NCI-H1105 treated with DMSO at 0.1 percent for 48 hours (cell line): ENCODE measurements around the gene PMEPA1.
"Not testable (repeated sequence)": the region's sequence is repeated elsewhere in the genome, so short reads cannot be mapped to it uniquely, and the experiment has no call there.

ENCODE experiments used
- DNase-seq: peaks from one replicate; lab custom pipeline; 2025; lab: John Stamatoyannopoulos, UW

Gene PMEPA1

DNA sequence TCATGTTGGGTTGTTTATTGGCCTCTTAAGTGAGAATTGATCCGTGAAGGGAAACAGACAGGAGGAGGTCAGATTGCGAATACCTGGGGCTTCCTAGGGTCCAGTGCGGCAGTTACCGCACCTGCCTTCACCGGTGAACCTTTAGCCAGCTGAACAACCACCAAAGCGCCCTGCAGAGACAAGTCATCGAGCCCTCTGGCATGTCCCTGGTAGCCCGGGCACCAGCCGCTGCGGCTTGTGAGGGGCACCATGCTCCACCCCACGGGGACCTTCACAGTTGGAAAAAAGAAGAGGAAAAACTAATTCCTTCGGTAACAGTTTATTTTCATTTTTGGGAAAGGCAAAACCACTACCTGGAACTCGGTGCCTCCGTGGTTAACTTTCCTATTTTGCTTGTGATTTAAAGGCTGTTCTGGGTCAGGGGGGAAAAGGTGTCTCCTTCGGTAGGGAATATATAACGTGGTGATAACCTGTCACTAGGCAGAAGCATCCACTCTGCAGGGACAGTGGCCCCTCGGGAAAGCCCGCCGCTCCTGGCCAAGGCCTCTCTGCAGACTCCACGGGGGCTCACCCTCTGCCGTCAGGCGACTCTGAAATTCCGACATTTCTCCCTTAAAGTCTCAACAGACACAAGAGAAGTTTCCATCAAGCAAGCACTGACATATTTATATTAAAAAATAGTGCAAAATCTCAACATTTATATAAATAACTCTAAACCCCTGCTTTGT lies 58.9 kb downstream of the PMEPA1 start:
- peak; percentile 8 for DNase-seq

DNA sequence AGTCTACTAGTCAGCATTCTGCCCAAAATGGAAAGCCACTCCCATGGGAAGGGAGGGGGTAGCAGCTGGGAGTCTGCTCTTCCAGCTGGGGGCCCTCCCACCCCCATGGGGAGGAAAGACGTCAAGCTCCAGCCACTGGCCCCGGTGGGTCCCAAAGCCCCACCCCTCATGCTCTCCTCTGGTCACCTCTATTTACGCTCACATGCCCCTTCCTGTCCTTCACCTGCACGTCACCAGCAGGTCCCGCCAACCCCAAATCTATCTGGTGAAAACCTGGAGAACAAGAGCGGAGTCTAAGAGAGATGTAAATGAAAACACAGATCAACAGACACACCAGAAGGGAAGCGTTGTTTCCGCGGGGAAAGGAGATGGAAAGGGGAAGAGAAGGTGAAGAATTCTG lies 59.5 kb downstream of the PMEPA1 start:
- no peak for DNase-seq

DNA sequence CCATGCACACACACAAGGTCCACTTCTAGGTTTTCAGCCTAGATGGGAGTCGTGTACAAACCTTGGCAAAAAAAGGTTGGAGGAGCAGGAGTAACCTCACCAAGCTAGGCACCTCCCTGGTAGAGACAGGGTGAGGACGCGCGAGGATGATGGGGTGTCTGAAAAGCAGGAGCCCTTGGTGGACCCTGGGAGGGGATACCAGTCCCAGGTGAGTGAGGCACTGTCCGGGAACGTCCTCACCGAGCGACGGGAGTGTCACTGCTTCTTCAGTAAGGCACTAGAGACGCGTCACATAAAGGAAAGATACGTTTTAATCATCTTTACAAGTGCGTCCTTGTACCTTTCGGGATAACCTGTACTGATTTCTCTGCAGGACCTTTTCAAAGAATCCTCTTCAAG lies 60.2 kb downstream of the PMEPA1 start:
- DNase-seq: no peak

DNA sequence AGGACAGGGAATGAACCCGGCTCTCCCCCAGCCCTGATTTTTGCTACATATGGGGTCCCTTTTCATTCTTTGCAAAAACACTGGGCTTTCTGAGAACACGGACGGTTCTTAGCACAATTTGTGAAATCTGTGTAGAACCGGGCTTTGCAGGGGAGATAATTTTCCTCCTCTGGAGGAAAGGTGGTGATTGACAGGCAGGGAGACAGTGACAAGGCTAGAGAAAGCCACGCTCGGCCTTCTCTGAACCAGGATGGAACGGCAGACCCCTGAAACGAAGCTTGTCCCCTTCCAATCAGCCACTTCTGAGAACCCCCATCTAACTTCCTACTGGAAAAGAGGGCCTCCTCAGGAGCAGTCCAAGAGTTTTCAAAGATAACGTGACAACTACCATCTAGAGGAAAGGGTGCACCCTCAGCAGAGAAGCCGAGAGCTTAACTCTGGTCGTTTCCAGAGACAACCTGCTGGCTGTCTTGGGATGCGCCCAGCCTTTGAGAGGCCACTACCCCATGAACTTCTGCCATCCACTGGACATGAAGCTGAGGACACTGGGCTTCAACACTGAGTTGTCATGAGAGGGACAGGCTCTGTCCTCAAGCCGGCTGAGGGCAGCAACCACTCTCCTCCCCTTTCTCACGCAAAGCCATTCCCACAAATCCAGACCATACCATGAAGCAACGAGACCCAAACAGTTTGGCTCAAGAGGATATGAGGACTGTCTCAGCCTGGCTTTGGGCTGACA lies 60.8 kb downstream of the PMEPA1 start:
- DNase-seq: no peak

DNA sequence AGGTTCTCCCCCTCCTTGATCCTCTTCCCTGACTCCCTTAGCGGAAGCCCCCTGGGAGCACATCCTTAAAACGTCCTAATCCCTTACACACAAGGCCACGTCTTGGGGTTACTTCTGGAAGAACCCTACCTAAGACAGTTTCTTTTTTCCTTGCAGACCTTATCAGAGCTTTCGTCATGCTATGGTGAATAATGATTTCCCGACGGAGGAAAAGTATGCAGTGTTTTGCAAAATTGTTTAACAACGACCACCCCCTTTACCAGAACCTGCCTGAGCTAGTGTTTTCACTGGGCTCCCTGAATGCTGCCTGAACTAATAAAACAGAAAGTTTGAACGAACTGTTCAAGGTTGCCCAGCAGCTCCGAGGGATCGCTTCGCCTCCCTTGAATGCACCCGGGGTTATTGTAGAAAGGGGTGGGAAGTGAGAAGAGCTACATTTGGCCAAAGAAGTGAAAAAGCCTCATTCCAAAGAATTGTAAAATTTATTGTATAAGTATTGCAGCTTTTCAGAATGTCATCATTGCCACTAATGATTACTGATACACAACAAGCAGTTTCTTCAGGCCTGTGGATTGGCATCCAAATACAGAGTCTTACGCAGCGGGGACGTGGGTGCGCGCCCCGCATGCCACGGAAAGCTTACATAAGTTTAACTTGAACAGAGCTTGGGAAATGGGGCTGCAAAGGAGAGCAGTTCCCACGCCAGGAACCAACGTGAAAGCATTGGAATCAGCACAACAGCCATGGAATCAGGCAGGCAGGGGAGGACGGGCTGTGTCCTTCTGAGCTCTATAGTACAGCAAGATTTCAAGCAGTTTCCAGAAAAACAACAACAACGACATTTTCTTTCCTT lies 61.7 kb downstream of the PMEPA1 start:
- DNase-seq: no peak

DNA sequence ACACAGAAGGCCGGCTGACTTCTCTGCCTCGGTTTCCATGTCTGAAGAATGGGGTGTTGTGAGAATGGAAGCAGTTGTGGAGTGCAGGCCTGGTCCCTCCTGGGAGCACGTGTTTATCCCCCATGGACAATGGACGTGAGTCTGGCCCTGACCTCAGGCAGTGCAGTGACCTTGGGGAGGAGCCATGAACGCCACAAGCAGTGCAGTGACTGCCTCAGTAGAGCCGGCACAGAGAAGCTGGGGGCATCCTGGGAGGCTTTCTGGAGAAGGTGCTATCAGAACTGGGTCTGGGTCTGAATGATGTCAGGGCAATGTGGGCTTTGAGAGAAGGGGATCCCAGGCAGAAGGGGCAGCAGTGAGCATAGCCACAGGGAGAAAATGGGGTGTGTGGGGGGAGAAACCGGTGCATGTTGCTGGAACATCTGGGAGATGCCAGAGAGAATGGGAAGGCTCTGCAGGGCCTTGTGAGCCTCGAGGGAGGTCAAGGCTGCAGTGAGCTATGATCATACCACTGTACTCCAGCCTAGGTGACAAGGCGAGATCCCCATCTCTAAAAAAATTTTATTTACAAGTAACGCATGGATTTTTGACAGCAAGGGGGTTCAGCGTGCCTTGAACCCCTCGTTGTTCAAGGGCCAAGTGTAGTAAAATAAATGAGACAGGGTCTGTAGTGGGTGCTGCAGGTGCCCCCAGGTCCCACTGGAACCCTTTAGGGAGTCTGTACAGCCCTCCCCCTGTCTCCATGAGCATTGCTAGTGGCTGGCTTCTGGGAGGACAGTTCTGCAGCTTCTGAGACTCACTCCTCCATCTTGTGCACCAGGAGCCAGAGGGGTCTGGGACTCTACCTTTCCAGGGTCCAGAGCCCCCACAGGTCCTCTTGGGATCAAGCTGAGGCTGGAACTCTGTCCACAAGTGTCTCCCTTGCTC lies 62.5 kb downstream of the PMEPA1 start:
- no peak for DNase-seq

DNA sequence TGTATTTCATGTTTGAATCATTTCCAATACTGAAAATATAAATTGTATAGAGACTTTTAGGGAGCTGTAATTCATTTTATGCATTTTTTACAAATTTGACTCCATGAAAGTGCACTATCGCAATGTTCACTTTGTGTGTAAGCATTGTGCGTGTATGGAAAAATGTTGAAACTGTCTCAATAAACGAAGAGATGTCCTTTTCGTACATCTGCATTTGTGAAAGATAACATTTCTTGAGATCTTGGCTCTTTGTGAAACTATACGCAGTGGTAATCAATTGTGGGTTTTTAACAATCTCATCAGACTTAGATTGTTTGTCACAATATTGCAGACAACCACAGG lies 70.9 kb downstream of the PMEPA1 start:
- DNase-seq: no peak

DNA sequence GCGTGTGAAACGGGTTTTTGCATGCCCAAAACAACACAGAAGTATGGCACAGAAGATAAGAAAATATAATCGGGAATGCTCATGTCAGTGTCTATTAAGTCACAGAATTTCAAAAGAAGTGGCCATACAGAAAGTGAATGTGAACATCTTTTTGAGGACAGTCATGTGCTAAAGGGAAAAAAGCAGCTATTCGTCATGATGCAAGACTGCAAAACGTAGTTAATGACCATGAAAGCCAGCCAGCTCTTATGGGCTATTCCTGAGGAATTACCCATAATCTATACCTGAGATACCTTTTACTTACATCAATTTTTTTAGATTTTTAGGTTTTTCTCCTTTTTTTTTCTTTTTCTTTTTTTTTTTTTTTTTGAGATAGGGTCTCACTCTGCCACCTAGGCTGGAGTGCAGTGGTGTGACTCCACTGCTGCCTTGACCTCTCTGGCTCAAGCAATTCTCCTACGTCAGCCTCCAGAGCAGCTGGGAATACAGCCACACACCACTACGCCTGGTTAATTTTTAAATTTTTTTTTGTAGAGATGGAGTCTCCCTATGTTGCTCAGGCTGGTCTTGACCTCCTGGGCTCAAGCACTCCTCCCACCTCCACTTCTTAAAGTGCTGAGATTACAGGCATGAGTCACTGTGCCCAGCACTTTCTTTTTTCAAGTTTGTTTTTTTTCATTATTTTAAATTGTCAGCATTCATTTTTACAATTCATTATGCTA lies 71.5 kb downstream of the PMEPA1 start:
- DNase-seq: no peak

DNA sequence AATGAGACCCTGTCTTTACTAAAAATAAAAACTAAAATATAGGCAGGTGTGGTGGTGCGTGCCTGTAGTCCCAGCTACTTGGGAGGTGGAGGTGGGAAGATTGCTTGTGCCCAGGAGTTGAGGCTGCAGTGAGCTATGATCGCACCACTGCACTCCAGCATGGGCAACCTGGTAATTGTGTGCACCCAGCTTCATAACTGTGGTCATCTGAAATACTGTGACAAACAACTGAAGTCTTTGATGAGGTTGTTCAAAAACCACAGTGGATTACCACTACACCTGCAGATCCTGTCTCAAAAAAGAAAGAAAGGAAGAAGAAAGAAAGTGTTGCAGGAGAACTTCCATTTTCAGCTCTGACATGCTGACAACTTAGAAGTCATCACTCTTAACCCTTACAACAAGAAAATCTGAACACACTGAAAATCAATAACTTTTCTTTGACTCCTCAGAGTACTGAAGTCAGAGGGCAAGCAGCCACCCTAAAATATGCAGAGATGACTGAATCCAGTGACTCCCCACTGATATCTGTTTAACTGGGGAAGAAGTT lies 75.8 kb downstream of the PMEPA1 start:
- DNase-seq: no peak

DNA sequence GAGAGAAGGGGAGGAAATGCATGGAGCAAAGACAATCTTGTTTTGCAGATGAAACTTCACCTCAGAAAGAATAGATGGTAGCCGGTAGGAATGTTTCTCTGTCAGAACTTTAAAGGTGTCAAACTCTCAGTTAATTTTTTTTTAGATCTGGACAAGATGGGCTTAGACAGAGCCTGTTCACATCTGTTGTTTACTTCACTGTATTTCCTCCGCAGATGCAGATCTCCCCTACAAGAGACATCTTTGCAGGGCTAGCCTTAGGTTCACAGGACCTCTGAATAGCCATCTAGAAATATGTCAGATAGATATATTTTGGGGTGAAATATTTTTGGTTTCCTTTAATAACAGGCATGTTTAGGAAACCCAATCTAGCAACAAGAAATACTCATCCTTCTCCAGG lies 77.5 kb downstream of the PMEPA1 start:
- no peak for DNase-seq

DNA sequence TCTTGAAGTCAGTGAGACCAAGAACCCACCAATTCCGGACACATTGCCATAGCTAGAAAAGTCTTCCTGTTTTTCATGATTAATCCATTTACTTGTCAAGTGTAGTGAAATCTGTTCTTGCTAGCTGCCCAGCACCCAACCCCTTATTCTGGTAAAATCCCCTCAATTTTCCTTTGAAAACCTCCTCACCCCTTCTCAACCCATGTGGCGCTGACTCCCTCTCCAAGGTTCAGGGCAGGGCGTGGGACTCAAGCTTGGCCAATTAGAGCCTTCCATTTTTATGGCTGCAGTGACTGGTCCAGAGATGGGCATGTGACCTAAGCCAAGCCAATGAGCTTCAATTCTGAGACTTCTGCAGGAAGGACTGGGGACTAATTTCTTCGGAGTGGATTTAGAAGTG lies 79.8 kb downstream of the PMEPA1 start:
- no peak for DNase-seq

DNA sequence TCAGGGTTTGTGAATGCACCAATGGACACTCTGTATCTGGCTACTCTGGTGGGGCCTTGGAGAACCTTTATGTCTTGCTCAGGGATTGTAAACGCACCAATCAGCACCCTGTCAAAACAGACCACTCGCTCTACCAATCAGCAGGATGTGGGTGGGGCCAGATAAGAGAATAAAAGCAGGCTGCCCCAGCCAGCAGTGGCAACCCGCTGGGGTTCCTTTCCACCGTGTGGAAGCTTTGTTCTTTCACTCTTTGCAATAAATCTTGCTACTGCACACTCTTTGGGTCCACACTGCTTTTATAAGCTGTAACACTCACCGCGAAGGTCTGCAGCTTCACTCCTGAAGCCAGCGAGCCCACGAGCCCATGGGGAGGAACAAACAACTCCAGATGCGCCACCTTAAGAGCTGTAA lies 80.3 kb downstream of the PMEPA1 start:
- DNase-seq: not testable (repeated sequence)

DNA sequence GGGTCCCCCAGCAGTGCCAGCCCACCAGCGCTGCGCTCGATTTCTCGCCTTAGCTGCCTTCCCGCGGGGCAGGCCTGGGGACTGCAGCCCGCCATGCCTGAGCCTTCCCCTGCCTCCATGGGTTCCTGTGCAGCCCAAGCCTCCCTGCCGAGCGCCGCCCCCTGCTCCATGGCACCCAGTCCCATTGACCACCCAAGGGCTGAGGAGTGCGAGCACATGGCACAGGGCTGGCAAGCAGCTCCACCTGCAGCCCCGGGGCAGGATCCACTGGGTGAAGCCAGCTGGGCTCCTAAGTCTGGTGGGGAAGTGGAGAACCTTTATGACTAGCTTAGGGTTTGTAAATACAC lies 80.9 kb downstream of the PMEPA1 start:
- DNase-seq: not testable (repeated sequence)

DNA sequence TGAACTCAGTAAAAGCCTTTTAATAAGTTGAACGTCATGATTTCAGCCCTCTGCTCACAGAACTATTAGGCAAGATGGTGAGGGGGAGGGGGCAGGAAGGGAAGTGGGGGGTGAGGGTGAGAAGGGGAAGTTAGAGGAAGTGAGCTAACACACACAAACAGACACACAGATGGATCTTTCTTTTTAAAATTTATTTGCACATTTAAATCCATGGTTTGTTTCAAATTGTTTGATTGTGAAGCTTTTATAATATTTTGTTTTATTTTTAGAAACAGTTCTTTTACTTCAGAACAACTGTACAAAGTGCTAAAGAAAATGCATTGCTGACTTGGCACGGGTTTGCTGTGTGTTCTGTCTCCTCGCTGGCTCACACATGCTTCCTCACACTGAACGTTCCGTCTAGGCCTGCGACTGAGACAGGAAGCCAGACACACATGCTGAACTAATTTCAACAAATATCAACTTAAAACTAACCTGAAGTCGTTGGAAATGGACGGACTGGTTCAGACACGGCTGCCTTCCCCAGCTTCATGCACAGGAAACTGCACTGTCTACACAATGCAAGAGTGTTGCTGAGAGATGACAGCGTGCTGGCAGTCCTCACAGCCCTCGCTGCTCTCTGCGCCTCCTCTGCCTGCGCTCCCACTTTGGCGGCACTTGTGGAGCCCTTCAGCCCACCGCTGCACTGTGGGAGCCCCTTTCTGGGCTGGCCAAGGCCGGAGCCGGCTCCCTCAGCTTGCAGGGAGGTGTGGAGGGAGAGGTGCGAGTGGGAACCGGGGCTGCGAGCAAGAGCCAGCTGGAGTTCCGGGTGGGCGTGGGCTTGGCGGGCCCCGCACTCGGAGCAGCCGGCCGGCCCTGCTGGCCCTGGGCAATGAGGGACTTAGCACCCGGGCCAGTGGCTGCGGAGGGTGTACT lies 81.5 kb downstream of the PMEPA1 start:
- DNase-seq: no peak

DNA sequence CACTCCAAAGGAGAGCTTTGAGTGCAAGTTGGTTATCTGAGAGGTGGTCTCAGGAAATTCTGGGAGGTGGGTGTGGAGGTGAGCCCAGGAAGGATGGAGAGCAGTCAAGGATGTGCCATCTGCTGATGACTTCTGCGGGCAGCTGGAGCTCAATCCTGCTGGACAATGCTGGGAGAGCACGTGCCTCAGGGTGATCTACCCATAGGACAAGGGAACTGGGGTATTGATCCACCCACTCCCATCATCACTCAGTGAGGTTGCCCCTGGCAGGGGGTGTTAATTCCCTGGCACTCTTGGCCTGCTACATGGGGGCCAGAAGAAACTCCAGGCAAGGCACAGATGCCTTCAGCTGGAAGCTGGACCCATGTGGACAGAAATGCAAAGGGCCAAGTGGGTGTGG lies 82.5 kb downstream of the PMEPA1 start:
- no peak for DNase-seq

DNA sequence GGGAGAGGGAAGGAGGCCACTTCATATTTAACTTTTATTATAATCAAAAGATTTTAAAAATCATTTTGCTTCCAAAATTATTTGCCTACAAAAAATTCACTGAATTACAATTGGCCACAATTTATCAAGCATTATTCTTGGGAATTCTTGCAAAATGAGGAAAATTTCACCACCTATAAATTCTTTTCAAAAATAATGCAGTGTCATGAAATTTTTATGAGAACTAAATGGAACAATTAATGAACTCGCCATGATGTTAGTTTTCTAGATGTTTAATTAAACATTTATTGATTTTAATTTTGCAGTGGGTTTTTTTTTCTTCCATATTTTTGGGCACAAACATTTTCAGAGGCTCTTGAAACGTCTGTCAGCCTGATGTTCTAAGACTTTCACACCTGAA lies 83.8 kb downstream of the PMEPA1 start:
- no peak for DNase-seq

DNA sequence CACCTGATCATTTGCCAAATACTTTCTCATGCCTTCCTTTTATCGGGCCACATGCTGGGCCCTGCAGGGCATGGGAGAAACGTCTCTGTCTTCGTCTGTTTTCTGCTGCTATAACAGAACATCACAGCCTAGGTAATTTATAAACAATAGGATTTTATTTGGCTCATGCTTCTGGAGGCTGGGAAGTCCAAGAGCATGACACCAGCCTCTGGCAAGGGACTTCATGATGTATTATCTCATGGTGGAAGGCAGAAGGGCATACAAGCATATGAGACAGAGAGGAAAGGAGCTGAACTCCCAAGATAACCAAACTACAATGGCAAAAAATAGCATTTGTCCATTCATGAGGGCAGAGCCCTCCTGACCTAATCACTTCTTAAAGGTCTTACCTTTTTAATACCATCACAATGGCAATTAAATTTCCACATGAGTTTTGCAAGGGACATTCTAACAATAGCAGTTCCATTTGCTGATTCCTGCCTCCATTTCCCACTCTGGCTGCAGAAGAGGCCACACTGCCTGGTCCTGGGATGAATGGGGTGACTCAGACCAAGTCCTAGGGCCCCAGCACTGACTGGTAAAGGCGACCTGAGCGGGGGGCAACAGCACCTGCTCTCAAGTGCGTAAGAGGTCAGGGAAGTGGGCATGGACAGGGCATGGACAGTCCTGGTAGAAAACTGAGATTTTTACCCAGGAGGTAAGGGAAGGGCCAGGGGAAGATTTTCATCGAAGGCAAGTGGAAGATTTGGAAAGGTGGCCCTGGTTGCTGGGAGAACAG lies 84.4 kb downstream of the PMEPA1 start:
- DNase-seq: no peak

DNA sequence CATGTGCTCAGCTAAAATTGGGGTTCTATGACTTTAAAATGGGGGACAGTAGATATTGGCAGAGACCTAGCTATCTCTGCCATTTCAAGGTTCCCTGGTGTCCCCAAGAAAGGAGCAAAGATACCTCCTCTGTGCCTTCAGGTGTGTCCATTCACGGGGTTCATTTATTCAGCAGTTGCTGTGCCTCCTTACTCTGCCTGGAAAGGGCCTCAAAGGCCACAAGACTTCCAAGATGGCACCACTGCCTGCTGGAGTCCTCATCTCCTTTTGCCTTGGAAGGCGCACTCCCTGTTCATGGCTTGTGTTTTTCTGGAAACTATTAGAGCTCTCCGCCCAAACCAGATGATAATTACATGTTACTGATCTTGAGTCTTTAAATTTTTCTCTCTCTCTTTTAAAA lies 85.7 kb downstream of the PMEPA1 start:
- no peak for DNase-seq
